HepG2 (cell line): ENCODE data around the gene SKP1. TPM values are rescaled to one million over a fixed set of nuclear protein-coding genes. Genes with fewer than 3 reads are reported as not detected.
A peak's percentile ranks its signal among the peaks of the same experiment; 100 is the strongest.

Experiments
- ARID4A ChIP-seq: sonication (generic); formaldehyde crosslinking; IDR thresholded peaks from 2 replicates; pipeline ENCODE4 v1.5.0; 2020; ENCODE audit warnings: mild to moderate bottlenecking, missing genetic modification reagents, borderline replicate concordance
- CREM ChIP-seq, 2 experiments: sonication (generic) in 1 of 2; formaldehyde crosslinking in 1 of 2; IDR thresholded peaks; 2 replicates each; pipeline versions ENCODE4 v1.4.0 to v1.6.1; 2016 to 2020; ENCODE audit warnings: antibody characterized with exemption in 1 of 2, mild to moderate bottlenecking in 1 of 2, missing genetic modification reagents in 1 of 2
- ERF ChIP-seq: IDR thresholded peaks from 2 replicates; pipeline ENCODE4 v1.6.1; 2018; ENCODE audit warnings: missing biosample characterization, missing genetic modification reagents
- GTF2F1 ChIP-seq: fragments of 150-350 bp; IDR thresholded peaks from 2 replicates; pipeline ENCODE4 v1.6.1; 2014; ENCODE audit warnings: low read length
- HNF1B ChIP-seq: sonication (generic); formaldehyde crosslinking; IDR thresholded peaks from 2 replicates; pipeline ENCODE4 v1.5.1; 2020; ENCODE audit warnings: mild to moderate bottlenecking, moderate library complexity, missing genetic modification reagents
- MAX ChIP-seq: IDR thresholded peaks from 2 replicates; pipeline ENCODE4 v1.6.1; 2012; ENCODE audit warnings: inconsistent platforms
- RARA ChIP-seq: IDR thresholded peaks from 2 replicates; pipeline ENCODE4 v1.6.1; 2016; ENCODE audit warnings: missing genetic modification reagents, missing compliant biosample characterization
- SMYD3 ChIP-seq: sonication (generic); formaldehyde crosslinking; IDR thresholded peaks from 2 replicates; pipeline ENCODE4 v1.8.1; 2023; ENCODE audit warnings: mild to moderate bottlenecking, missing genetic modification reagents
- SRSF1 ChIP-seq: fragments of 200-400 bp; formaldehyde crosslinking; optimal IDR thresholded peaks from 2 replicates; pipeline ENCODE3; 2017; ENCODE audit warnings: mild to moderate bottlenecking, low read depth, low read length, moderate library complexity
- TEAD2 ChIP-seq: sonication (generic); formaldehyde crosslinking; IDR thresholded peaks from 2 replicates; pipeline ENCODE4 v1.9.0; 2021; ENCODE audit warnings: missing genetic modification reagents
- ZNF549 ChIP-seq: sonication (generic); formaldehyde crosslinking; IDR thresholded peaks from 2 replicates; pipeline ENCODE4 v1.5.0; 2020; ENCODE audit warnings: missing genetic modification reagents
- ZNF749 ChIP-seq: sonication (generic); formaldehyde crosslinking; IDR thresholded peaks from 2 replicates; pipeline ENCODE4 v1.8.0; 2022; ENCODE audit warnings: mild to moderate bottlenecking, missing genetic modification reagents, moderate library complexity, borderline replicate concordance
- ZSCAN30 ChIP-seq: sonication (generic); formaldehyde crosslinking; IDR thresholded peaks from 2 replicates; pipeline ENCODE4 v1.5.0; 2020; ENCODE audit warnings: mild to moderate bottlenecking, missing genetic modification reagents
- polyA plus RNA-seq, 8 experiments: library from polyadenylated mRNA; depleted of rRNA in 3 of 8; stranded (reverse) in 7 of 8; unstranded in 1 of 8; fragments of >200 nt; fragmentation: Illumina TruSeq in 4 of 8; extraction: Trizol in 4 of 8; gene quantifications; 2 replicates each; pipeline versions ENCODE4 v1.2.1 to v1.2.3, GENCODE V29; 2011 to 2016; ENCODE audit warnings: low read depth in 4 of 8, missing spikeins in 1 of 8, mixed read lengths in 1 of 8; ENCODE audit not compliant: insufficient read depth in 1 of 8
- total RNA-seq, 5 experiments: library from RNA; depleted of rRNA; stranded (reverse); fragments of >200 nt; fragmentation: Illumina TruSeq; extraction: Trizol; gene quantifications; 2 replicates each; pipeline ENCODE4 v1.2.3, GENCODE V29; 2016; ENCODE audit warnings: low read depth in 1 of 5
- TF ChIP-seq, protein P1 (sequence below): sonication (generic); formaldehyde crosslinking; IDR thresholded peaks from 2 replicates; pipeline ENCODE4 v1.4.0; 2020; ENCODE audit warnings: mild to moderate bottlenecking, missing genetic modification reagents, borderline replicate concordance
- TF ChIP-seq, protein P2 (sequence below): IDR thresholded peaks from 2 replicates; pipeline ENCODE4 v1.4.0; 2020; ENCODE audit warnings: mild to moderate bottlenecking, missing genetic modification reagents

Gene SKP1
- total and polyA plus RNA-seq, 2 of the 13 experiments (the other 11 are each of a cell fraction or from before 2014, with no cell fraction given) = 134 to 340 TPM

- TF ChIP-seq ARID4A (peak; percentile 17; the same call in 1 of the 2 replicates), GTF2F1 (no peak), ERF (CRISPR knock-in tag) (0 out of 2 replicates have a peak, but pooled peaks have one; percentile 24), ZNF549 (CRISPR knock-in tag) (no peak), SRSF1 (peak; percentile 55), HNF1B (CRISPR knock-in tag) (0 out of 2 replicates have a peak, but pooled peaks have one; percentile 46), ZSCAN30 (CRISPR knock-in tag) (0 out of 2 replicates have a peak, but pooled peaks have one; percentile 38), MAX (peak; percentile 26; the same call in 1 of the 2 replicates), CREM (IDR thresholded peaks at IDR 0.05) (no peak), CREM (CRISPR knock-in tag; IDR thresholded peaks at IDR 0.05) (no peak), SMYD3 (no peak), RARA (CRISPR knock-in tag) (peak; percentile 38; the same call in 1 of the 2 replicates), TEAD2 (no peak), ZNF749 (CRISPR knock-in tag) (no peak)
- TF ChIP-seq, protein P1, sequence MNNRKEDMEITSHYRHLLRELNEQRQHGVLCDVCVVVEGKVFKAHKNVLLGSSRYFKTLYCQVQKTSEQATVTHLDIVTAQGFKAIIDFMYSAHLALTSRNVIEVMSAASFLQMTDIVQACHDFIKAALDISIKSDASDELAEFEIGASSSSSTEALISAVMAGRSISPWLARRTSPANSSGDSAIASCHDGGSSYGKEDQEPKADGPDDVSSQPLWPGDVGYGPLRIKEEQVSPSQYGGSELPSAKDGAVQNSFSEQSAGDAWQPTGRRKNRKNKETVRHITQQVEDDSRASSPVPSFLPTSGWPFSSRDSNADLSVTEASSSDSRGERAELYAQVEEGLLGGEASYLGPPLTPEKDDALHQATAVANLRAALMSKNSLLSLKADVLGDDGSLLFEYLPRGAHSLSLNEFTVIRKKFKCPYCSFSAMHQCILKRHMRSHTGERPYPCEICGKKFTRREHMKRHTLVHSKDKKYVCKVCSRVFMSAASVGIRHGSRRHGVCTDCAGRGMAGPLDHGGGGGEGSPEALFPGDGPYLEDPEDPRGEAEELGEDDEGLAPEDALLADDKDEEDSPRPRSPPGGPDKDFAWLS (CRISPR knock-in tag) = no peak
- TF ChIP-seq, protein P2, sequence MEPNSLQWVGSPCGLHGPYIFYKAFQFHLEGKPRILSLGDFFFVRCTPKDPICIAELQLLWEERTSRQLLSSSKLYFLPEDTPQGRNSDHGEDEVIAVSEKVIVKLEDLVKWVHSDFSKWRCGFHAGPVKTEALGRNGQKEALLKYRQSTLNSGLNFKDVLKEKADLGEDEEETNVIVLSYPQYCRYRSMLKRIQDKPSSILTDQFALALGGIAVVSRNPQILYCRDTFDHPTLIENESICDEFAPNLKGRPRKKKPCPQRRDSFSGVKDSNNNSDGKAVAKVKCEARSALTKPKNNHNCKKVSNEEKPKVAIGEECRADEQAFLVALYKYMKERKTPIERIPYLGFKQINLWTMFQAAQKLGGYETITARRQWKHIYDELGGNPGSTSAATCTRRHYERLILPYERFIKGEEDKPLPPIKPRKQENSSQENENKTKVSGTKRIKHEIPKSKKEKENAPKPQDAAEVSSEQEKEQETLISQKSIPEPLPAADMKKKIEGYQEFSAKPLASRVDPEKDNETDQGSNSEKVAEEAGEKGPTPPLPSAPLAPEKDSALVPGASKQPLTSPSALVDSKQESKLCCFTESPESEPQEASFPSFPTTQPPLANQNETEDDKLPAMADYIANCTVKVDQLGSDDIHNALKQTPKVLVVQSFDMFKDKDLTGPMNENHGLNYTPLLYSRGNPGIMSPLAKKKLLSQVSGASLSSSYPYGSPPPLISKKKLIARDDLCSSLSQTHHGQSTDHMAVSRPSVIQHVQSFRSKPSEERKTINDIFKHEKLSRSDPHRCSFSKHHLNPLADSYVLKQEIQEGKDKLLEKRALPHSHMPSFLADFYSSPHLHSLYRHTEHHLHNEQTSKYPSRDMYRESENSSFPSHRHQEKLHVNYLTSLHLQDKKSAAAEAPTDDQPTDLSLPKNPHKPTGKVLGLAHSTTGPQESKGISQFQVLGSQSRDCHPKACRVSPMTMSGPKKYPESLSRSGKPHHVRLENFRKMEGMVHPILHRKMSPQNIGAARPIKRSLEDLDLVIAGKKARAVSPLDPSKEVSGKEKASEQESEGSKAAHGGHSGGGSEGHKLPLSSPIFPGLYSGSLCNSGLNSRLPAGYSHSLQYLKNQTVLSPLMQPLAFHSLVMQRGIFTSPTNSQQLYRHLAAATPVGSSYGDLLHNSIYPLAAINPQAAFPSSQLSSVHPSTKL (CRISPR knock-in tag) = peak; percentile 20; the same call in 1 of the 2 replicates
Measured at GRCh38 chr5:134101686-134102439, 74.9 kb downstream of the SKP1 start (continued).
